ENCODE measurements around the gene EXOC2. TPM values are rescaled to one million over a fixed set of nuclear protein-coding genes. Genes with fewer than 3 reads are reported as not detected.

The EXOC2 gene
- total RNA-seq, 1 experiment from 2014 or later: 30.5 TPM

GRCh38 chr6:530425-530824 lies 162.5 kb downstream of the EXOC2 start:
- Histone ChIP-seq H3K27ac (ENCODE audit: low read length) (no peak overlapping the region), H3K4me1 (ENCODE audit: control insufficient read depth, insufficient read depth, low read length) (no peaks in the 10 kb centered on the region), H3K4me3 (ENCODE audit: low read depth in 2 of 2, low read length in 2 of 2) (no peak overlapping the region), H3K9me3 (ENCODE audit: control insufficient read depth, insufficient read depth, low read depth, low read length) (no peaks in the 10 kb centered on the region), H3K27me3 (ENCODE audit: control insufficient read depth, insufficient read depth, low read length) (no peaks in the 10 kb centered on the region), H3K36me3 (ENCODE audit: control insufficient read depth, insufficient read depth, low read length) (no peaks in the 10 kb centered on the region; the same call in 1 of the 2 replicates)
- in situ Hi-C loops (cut with HindIII; ENCODE audit: low pct_unique_long_range_greater_than_20kb, low sequenced_read_pairs): no loop called here
- intact Hi-C loops (cut with micrococcal nuclease; ENCODE audit: unreplicated experiment): no loop called here
- ATAC-seq: no peak
- POLR2A ChIA-PET: no interaction called here
- CTCF ChIA-PET: no interaction called here
- no peak for DNase-seq (ENCODE audit: low read depth, low spot score)
- BruUV-seq (replicated peaks): no TSS peak
- no peak for TF ChIP-seq REST (IDR thresholded peaks at IDR 0.05; ENCODE audit: insufficient read depth in 1 of 2, low read depth in 2 of 2, low read length in 1 of 2)
- TF ChIP-seq POLR2AphosphoS5 (IDR thresholded peaks at IDR 0.05; ENCODE audit: low read depth, low read length): no peak
- TF ChIP-seq SIN3A (IDR thresholded peaks at IDR 0.05; ENCODE audit: borderline replicate concordance, insufficient read depth, low read depth, low read length): no peak
- no peak for TF ChIP-seq CTCF (IDR thresholded peaks at IDR 0.05)
- no peak for TF ChIP-seq TCF7L2 (IDR thresholded peaks at IDR 0.05; ENCODE audit: low read depth, low read length)

GRCh38 chr6:528989-529388 lies 163.9 kb downstream of the EXOC2 start:
- DNase-seq (ENCODE audit: low read depth, low spot score) (no peak), ATAC-seq (no peak)
- Histone ChIP-seq H3K4me3 (ENCODE audit: low read depth in 2 of 2, low read length in 2 of 2) (no peak overlapping the region), H3K9me3 (ENCODE audit: control insufficient read depth, insufficient read depth, low read depth, low read length) (no peaks in the 10 kb centered on the region), H3K27ac (ENCODE audit: low read length) (no peak overlapping the region), H3K36me3 (ENCODE audit: control insufficient read depth, insufficient read depth, low read length) (no peaks in the 10 kb centered on the region; the same call in 1 of the 2 replicates), H3K27me3 (ENCODE audit: control insufficient read depth, insufficient read depth, low read length) (no peaks in the 10 kb centered on the region), H3K4me1 (ENCODE audit: control insufficient read depth, insufficient read depth, low read length) (no peaks in the 10 kb centered on the region)
- intact Hi-C loops (cut with micrococcal nuclease; ENCODE audit: unreplicated experiment) (no loop called here), in situ Hi-C loops (cut with HindIII; ENCODE audit: low pct_unique_long_range_greater_than_20kb, low sequenced_read_pairs) (no loop called here)
- CTCF ChIA-PET: no interaction called here
- POLR2A ChIA-PET: no interaction called here
- no peak for TF ChIP-seq TCF7L2 (IDR thresholded peaks at IDR 0.05; ENCODE audit: low read depth, low read length)
- no peak for TF ChIP-seq SIN3A (IDR thresholded peaks at IDR 0.05; ENCODE audit: borderline replicate concordance, insufficient read depth, low read depth, low read length)
- TF ChIP-seq REST (IDR thresholded peaks at IDR 0.05; ENCODE audit: insufficient read depth in 1 of 2, low read depth in 2 of 2, low read length in 1 of 2): no peak
- no peak for TF ChIP-seq POLR2AphosphoS5 (IDR thresholded peaks at IDR 0.05; ENCODE audit: low read depth, low read length)
- TF ChIP-seq CTCF (IDR thresholded peaks at IDR 0.05): no peak
- BruUV-seq (replicated peaks): no TSS peak

Measured in Panc1 (cell line).